HL-60 (cell line): ENCODE measurements around the gene WFIKKN1.

Experiments
- DNase-seq, 2 experiments: peaks; one replicate each; pipeline ENCODE4 v3.0.0-alpha.2; 2010 to 2020; ENCODE audit warnings: low read depth in 1 of 2, low spot score in 1 of 2
- H3K27ac ChIP-seq: fragments of 250-450 bp; sonication (Bioruptor Pico); replicated peaks from 2 replicates; pipeline ENCODE4 v1.5.1; 2020; ENCODE audit warnings: mild to moderate bottlenecking, moderate library complexity
- H3K27me3 ChIP-seq: fragments of 250-450 bp; sonication (Bioruptor Pico); 2 replicates; pipeline ENCODE4 v1.5.1; 2021; ENCODE audit warnings: mild to moderate bottlenecking, moderate library complexity; ENCODE audit not compliant: insufficient read depth, poor library complexity, severe bottlenecking
- H3K4me3 ChIP-seq: replicated peaks from 2 replicates; pipeline ENCODE4 v1.5.1; 2011; ENCODE audit warnings: mild to moderate bottlenecking, control low read depth, low read length; ENCODE audit not compliant: insufficient read depth
- GABPA ChIP-seq: IDR thresholded peaks from 2 replicates; pipeline ENCODE4 v1.6.1; 2012; ENCODE audit warnings: low read depth
- POLR2AphosphoS5 ChIP-seq: IDR thresholded peaks from 2 replicates; pipeline ENCODE4 v1.6.1; 2012; ENCODE audit warnings: low read depth
- SPI1 ChIP-seq: IDR thresholded peaks from 2 replicates; pipeline ENCODE4 v1.6.1; 2012; ENCODE audit warnings: low read depth, mild to moderate bottlenecking, borderline replicate concordance
- TF ChIP-seq, protein P1 (sequence below): IDR thresholded peaks from 2 replicates; pipeline ENCODE4 v1.6.1; 2012; ENCODE audit warnings: low read depth; ENCODE audit not compliant: insufficient replicate concordance
- TF ChIP-seq, protein P2 (sequence below): IDR thresholded peaks from one replicate; pipeline ENCODE4 v1.5.1; 2011; ENCODE audit warnings: low read length, control low read depth, inconsistent platforms; ENCODE audit not compliant: insufficient read depth

WFIKKN1 gene

DNA sequence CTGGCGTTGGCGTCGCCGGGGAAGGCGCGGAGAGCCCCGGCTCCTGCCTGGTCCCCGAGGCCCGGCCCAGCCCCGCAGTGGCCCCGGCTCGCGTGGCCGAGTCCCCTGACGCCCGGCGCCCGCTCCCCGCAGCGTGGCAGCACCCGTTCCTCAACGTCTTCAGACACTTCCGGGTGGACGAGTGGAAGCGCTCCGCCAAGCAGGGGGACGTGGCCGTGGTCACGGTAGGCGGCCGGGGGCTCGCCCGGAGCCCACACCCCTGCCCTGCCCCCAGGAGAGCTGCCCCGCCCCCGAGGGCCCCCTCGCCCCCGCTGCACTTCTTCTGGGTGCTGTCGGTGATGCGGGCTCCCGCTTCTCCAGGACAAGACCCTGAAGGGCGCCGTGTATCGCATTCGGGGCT is 18.8 kb downstream of the WFIKKN1 start:
- TF ChIP-seq, protein P1, sequence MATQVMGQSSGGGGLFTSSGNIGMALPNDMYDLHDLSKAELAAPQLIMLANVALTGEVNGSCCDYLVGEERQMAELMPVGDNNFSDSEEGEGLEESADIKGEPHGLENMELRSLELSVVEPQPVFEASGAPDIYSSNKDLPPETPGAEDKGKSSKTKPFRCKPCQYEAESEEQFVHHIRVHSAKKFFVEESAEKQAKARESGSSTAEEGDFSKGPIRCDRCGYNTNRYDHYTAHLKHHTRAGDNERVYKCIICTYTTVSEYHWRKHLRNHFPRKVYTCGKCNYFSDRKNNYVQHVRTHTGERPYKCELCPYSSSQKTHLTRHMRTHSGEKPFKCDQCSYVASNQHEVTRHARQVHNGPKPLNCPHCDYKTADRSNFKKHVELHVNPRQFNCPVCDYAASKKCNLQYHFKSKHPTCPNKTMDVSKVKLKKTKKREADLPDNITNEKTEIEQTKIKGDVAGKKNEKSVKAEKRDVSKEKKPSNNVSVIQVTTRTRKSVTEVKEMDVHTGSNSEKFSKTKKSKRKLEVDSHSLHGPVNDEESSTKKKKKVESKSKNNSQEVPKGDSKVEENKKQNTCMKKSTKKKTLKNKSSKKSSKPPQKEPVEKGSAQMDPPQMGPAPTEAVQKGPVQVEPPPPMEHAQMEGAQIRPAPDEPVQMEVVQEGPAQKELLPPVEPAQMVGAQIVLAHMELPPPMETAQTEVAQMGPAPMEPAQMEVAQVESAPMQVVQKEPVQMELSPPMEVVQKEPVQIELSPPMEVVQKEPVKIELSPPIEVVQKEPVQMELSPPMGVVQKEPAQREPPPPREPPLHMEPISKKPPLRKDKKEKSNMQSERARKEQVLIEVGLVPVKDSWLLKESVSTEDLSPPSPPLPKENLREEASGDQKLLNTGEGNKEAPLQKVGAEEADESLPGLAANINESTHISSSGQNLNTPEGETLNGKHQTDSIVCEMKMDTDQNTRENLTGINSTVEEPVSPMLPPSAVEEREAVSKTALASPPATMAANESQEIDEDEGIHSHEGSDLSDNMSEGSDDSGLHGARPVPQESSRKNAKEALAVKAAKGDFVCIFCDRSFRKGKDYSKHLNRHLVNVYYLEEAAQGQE = peak; percentile 8
- TF ChIP-seq POLR2AphosphoS5 (peak; percentile 6; the same call in 1 of the 2 replicates), GABPA (no peak)
- Histone ChIP-seq H3K4me3 (peak overlapping the region; percentile 60), H3K27me3 (no peaks in the 10 kb centered on the region), H3K27ac (peak overlapping the region; percentile 90)
- peak in 1 of 2 experiments; percentile 53 for DNase-seq

DNA sequence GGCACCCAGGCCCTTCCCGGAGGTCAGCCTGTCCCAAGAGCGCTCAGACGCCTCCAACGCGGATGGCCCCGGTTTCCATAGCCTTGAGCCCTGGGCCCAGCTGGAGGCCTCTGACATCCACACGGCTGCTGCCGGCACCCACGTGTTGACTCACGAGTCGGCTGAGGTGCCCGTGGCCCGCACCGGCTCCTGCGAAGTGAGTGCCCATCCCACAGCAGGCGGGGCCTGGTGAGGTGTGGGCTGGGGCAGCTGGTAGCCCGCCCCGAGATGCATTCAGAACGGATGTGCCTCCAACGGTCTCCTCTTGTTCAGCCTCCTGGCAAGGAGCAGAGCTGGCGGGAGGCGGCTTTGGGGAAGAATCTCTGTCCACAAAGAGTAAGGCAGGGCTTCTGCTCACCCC is 21.1 kb downstream of the WFIKKN1 start:
- TF ChIP-seq, protein P2, sequence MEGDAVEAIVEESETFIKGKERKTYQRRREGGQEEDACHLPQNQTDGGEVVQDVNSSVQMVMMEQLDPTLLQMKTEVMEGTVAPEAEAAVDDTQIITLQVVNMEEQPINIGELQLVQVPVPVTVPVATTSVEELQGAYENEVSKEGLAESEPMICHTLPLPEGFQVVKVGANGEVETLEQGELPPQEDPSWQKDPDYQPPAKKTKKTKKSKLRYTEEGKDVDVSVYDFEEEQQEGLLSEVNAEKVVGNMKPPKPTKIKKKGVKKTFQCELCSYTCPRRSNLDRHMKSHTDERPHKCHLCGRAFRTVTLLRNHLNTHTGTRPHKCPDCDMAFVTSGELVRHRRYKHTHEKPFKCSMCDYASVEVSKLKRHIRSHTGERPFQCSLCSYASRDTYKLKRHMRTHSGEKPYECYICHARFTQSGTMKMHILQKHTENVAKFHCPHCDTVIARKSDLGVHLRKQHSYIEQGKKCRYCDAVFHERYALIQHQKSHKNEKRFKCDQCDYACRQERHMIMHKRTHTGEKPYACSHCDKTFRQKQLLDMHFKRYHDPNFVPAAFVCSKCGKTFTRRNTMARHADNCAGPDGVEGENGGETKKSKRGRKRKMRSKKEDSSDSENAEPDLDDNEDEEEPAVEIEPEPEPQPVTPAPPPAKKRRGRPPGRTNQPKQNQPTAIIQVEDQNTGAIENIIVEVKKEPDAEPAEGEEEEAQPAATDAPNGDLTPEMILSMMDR = no peak
- TF ChIP-seq POLR2AphosphoS5 (peak; percentile 64), SPI1 (no peak)
- Histone ChIP-seq H3K27me3 (no peaks in the 10 kb centered on the region), H3K27ac (peak overlapping the region; percentile 90), H3K4me3 (peak overlapping the region; percentile 60)
- peak; percentile 77 to 94 for DNase-seq

DNA sequence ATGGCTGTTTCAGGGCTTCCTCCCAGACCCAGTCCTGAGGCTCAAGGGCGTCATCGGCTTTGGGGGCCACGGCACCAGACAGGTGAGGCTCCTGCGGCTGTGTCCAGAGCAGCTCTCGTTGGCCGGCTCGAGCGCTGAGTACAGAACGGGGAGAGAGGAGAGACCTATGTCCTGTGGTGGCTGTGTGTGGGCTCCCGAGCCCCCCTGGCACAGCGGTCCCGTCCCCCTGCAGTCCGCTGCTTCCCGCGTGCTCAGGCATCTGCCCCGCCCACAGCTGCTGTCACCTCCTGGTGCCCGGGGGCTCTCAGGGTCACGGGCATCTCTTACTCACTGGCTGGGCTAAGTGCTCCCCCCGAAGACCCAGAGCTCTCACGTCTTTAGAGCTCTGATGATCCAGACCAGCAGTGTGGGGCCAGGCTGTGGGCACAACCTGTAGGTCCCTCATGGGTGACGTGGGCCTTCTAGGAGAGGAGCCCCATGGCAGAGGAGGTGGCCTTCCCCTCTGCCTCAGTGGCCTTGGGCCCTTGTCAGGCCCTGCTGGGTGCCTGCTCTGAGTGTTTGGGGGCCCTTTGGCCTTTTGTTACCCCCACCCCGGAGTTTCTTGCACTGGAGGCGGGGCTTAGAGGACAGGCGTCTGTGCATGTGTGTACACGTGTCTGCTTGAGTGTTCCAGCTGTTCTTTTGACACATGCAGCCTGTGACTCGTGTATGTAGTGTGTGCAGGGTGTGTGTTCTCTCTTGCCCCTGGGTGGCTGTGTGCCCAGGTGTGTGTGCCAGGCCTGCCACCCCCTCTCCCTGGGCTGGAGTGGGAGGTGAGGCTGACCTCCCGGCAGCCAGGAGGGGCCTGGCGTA is 21.9 kb downstream of the WFIKKN1 start:
- Histone ChIP-seq H3K4me3 (no peak overlapping the region), H3K27ac (peak overlapping the region; percentile 66), H3K27me3 (no peaks in the 10 kb centered on the region)
- TF ChIP-seq SPI1 = no peak
- TF ChIP-seq GABPA = no peak
- TF ChIP-seq POLR2AphosphoS5 = no peak
- TF ChIP-seq, protein P1 = no peak
- TF ChIP-seq, protein P2 = no peak
- no peak for DNase-seq

DNA sequence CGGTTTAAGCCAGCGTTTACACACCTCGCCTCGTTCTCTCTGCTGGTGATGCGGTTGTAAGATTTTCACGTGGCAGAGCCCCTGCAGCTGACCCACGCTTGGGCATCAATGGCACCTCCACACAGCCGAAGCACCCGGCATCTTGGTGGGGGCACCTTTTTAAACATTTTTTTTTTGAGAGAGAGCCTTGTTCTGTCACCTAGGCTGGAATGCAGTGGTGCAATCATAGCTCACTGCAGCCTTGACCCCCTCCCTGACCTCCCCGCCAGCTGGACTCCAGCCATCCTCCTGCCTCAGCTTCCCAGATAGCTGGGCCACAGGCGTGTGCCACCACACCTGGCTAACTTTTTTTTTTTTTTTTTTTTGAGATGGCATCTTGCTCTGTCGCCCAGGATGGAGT is 23.2 kb downstream of the WFIKKN1 start:
- H3K27me3 ChIP-seq = no peaks in the 10 kb centered on the region
- no peak overlapping the region for H3K4me3 ChIP-seq
- TF ChIP-seq POLR2AphosphoS5 = no peak
- TF ChIP-seq, protein P2 = no peak
- DNase-seq = no peak
- H3K27ac ChIP-seq = no peak overlapping the region
